ENCODE data around the gene GULP1.

Gene GULP1

DNA sequence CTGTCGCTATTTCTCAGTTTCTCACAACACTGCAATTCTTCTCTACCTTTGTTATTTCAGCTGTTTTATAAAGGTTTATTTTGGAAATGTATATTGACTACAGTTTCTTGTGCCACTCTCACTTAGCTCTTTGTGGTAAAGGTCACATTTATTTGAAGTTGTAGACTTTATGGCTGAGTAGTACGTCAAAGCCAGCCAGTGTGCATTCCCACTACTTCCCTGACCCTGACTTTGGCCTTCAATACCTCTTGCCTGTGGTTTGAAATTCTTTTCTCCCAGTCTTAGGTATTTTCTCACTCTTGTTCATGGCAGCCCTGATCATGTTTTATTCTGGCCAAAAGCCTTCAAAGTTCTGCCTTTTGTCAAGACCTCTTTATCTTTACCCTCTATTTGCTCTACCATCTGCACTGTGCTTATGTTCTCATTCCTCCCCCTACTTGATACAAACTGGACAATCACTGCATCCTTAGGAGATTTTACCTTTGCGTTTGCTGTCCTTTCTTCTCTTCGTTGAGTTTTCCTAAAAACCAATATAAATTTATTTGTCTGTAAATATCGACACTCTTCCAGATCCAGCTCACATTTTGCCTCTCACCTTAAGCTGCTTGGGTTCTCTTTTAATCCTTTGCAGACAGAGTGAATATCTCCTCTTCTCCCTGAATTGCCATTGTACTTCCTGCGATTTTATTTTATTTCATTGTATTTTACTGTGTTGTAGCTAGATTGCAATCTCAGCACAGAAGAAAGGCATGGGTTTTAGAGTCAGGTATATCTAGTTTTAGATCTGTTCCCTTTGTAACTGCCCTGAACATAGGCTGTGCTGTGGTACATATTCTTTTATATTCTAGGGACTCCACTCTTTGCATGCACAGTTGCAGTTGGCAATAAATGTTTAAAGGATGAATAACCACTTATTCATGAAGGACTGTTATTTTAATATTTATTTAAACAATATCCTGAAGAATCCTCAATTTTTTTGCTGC lies 31.2 kb downstream of the GULP1 start:
- DNase-seq, result no peak

DNA sequence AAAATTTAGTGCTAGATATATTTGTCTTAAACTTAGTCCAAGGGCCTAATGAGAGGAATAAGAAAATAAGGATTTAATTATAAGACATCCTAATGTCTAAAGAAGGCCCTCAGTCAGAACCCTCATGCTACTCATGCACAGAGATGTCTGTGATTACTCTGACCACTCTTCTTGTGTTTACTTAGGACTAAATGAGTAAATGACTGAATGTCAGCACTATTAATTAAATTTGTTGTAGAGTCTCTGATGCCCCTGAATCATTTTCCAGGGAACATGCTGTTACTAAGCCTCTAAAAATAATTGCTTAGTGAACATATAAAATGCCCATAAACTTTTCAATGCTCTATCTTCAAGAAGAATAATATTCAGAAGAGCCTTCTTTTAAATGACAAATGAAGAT lies 32.4 kb downstream of the GULP1 start:
- DNase-seq, result no peak

DNA sequence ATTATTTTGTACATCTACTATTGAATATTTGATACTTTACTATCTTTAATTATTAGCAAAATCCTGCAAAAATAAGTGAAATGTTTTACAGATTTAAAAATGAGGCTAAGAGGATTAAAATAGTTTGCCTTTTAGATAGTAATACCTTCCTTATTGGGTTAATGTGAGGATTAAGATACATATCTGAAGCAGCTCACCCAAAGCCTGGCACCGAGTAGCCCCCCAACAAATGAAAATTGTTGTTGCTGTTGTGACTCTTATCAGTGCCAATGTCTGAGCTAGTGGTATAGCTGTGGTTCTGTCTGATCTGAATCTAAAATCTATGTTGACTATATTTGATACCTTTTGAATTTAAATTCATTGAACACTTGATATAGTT lies 34.6 kb downstream of the GULP1 start:
- no peak for DNase-seq

DNA sequence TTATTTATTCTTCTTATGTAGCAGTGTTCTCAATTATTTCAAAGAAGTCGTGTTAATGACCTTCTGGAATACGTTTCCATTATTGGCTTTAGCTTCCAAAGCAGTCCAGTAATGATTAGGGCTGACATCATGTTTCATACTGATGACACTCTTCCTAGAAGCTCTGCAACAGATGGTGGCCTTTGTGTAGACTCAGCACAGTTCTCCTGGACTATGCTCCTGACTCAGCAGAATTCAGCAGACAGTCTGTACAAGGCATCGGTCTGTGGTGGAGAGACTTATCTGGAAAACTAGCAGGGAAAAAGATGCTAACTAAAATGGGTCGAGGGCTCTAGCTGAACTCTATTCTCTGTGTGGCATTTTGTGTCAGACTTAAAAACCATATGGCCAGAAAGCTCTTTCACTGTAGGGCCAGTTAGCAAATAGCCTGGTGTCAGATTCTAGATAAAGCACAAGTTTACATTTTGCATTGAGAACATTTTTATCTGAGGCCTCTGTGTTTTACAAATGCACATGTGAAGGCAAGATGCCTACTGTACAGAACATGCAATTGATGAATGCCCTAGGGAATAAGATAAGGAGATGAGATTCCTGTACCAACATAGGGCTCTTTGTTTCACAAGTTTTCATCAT lies 35.1 kb downstream of the GULP1 start:
- no peak for DNase-seq

DNA sequence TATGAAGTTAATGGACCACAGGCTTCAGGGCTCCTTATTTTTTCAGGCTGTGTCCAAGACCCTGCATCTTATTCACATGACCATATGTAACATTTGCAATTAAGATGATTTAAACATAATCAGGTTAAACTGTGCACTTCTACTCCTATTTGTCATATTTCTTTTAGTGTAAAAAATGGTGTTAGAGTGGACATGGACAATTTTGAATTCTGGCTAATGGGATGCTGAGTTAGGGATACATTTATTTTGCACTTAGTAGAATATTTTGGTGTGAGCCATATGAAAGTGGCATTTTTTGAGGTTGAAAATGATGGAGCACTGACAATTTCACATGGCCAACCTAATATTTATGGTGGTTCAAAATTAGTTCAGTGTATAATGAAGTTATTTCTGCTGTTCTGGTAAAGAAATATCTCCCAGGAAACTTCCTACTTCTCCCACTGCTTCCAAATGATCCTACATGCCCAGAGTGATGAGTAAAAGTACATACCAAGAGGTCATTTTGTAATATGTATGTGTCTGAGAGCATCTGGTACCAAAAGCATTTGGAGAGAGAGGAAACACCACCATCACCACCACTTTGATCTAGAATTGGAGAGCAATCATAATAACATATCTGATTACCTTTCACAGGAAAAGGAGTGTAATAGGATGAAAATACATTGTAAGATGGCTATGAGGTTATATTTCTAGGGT lies 36.0 kb downstream of the GULP1 start:
- DNase-seq, result no peak

DNA sequence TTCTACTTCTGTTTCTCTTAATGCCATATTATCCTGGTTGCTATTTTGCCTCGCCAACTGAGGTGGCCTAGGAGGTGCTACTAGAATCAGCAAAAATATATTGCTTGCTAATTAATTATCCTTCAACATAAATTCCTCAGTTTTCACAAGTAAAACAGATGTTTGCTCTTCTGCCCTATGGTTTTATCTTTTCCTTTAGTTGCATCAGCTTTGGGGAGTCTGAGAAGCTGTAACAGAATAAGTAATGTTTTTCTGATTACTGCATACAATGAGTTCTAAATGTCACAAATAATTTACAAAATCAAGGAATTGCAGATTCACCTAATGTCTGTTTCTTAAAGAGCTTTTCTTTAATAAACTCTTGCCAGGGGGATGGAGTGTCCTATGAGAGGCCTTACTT lies 36.7 kb downstream of the GULP1 start:
- DNase-seq, result no peak

DNA sequence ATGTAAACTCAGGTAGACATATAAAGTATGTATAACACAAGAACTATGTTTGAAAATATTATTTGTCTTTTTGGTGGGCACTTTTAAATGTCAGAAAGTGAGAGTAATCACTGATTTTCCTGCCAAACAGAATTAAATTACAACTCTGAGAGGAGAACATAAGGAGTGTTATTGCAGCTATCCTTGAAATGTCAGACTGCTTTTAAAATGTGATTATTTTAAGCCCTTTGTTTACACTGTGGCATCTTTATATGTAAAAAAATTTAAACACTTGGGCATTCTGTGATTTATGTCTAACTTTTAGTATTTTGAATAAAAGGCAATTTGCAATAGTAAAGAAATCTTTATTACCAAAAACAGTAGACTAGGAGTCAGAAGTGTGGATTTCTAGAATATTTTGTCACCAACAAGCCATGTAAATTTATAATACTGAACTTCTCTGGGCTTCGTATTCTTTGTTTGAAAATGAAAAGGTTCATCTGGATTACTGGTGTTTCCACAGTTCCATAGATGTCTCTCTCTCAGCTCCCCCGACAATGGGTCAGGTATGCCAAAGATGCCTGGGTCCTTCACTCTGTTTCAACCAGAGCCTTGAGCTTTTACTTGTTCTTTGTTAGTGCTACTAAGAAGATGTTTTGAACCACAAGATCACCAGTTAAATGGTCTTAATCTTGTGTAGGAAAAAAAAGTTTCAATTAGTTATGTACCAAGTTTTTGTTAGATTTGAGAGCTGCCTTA lies 38.8 kb downstream of the GULP1 start:
- DNase-seq, result no peak

DNA sequence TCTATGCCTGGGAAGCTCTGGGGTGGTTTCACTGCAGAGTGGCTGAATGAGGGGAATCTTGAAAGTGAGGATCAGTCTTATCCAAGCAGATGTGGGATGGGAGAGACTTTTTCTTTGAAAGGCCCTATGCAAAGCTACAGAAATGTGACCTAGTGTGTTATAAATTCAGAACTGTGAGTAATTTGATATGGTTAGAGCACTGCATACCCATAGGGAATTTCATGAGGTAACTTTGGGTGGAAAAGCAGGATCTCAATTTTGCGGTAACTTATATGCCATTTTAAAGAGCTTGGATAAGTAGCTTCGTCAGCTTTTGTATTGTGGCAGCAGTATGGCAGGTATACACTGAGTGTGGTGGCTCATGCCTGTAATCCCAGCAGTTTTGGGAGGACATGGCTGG lies 40.9 kb downstream of the GULP1 start:
- DNase-seq, result no peak

DNA sequence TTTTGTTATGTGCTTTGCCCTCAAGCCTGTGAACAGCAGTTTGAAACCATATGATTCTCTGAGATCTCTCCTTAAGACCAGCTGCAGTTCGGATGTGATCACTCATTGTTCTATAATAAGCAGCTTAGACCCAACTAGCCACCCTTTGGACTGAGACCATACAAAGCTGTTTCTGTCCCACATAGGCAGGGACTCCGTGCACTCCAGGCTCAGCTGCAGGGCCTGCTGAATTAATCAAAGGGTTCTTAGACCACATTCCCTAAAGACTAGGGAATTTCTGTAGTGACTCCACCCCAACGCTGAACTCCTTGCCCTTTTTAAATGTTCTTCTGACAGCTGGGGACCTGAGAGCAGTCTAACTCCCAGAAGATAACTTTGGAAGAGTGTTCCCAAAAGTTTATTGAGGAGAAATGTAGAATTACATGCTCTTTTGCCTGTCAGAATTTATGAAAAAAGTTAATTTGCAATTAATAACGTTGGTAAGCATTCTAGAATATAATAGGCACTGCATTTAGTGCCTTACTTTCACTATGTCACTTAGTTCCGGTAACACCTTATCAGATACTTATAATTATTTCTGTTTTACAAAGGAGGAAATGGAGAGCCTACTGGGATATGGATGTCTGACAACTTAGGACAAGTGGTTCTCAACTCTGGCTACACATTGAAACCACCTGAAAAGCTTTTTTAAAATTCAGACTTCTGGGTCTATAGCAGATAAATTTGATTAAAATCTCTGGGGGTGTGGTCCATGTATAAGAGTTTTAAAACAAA lies 42.3 kb downstream of the GULP1 start:
- DNase-seq, result peak in 16 of 56 donors; percentile 0 to 13 (median 6)

DNA sequence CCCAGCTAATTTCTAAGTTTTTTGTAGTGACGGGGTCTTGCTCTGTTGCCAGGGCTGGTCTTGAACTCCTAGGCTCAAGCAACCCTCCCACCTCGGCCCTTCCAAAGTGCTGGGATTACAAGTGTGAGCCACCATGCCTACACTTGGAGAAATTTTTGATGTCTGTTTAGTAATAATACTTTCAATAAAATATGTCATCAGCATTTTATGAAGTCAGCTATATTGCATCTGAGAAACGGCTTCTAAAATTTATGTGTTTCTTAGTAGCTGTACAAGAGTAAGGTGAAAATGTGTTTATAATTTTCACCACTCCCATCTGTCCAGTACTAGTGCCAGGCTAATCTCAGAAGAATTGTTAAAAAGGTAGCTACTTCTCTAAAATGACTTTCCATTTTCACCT lies 46.8 kb downstream of the GULP1 start:
- DNase-seq, result no peak

DNA sequence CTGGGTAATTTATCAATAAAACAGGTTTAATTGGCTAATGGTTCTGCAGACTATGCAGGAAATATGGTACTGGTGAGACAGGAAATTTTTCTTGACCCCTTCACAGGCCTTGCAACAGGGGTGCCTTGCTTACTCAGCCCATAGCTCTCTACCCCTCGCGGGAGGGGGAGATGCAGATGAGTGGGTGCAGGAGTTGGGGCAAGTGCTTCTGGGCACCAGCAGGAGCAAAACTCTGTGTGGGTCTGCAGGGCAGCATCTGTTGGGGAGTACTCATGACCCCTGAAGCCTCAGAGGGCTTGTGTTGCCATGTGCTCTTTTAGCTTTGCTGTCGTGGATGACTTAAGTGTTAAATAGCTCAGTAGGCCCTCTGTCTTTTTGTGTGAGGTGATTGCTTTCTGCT lies 48.6 kb downstream of the GULP1 start:
- no peak for DNase-seq

DNA sequence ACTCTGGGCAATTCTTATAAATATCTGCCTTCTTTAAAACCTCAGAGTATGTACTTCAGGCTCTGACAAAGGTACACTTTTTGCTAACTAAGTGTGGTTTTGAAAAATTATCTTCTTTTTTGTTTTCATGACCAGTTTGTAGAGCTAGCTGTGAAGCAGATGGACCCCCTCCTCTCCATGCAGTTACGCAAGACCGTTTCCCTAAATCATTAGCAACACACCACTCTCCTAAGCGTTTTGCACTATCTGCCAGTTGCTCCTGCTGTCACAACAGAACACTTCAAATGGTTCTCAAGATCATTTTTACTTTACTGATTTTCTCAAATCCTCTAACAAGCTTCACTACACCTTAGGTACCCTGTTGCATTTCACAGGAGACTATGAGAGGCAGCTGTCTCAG lies 53.3 kb downstream of the GULP1 start:
- DNase-seq, result no peak

DNA sequence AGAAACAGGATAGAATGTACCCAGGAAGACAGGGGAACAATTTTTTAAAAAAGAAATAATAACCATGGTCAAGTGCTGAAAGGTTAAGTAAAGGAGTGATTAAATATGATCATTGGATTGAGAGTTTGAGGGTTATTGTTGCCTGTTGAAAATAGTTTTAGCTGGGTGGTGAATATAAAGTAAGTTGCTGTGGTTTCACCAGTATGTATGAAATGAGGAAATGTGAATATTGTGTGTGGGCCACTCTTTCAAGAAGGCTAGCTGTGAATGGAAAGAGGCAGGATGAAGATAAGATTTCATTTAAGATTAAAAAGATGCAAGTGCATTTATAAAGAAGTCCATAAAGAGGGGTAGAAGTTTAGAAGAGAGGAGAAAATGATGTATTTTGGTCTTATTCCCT lies 53.8 kb downstream of the GULP1 start:
- DNase-seq, result no peak

DNA sequence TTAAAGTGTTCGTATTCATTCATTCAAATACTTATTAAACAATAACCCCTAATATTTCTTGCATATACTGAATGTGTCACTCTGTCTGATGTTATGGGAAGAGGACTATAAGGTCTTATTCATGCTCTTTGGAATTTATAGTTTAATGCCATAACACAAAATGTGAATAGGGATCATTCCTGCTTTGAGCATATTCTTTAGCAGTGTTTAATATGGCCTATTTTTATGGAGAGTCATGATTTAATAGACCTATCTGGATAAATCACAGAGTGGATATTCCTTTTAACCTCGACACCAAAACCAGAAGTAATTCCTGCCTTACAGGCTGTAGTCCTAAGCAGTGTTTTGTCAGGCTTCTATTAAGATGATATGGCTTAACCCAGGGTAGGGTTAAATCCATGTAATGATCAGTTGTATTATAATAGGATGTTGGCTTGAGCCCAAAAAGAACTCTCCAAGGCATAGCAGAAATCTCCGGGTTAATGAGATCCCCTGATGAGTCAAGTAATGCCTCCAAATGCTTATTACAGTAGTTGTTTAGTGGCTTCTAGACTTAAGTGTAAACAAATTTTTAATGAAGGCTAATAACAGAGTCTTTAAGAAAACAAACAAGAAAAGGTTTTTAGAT lies 54.3 kb downstream of the GULP1 start:
- DNase-seq, result no peak

DNA sequence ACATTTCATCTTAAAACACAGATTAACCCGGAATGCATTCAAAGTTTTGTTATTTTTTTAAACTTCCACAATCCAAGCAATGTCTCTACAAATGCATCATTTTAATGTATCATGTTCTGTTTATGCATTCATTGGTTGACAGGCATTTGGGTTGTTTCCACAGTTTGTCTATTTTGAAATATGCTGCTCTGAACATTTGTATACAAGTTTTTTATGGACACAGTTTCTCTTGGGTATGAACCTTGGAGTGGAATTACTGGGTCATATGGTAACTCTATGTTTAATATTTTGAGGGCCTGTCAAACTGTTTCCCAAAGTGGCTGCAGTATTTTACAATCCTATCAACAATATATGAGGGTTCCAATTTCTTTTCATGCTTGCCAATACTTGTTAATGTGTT lies 57.3 kb downstream of the GULP1 start:
- no peak for DNase-seq

DNA sequence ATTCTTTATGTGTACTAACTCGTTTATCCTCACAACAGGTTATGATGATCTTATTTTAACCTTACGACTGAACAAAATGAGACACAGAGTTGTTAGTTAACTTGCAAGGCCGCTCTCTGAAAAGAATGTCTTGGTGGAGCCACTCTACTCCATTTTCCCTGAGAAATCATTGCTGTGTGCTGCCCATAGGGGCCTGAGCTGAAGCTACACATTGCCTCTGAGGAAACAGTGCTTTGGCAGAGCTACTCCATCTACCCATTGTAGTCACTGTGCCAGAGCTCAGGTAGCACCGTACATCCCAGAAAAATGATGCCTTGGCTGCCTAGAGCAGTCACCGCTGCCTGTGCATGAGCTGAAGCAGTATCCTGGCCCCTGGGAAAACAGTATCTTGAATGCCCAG lies 61.6 kb downstream of the GULP1 start:
- no peak for DNase-seq

DNA sequence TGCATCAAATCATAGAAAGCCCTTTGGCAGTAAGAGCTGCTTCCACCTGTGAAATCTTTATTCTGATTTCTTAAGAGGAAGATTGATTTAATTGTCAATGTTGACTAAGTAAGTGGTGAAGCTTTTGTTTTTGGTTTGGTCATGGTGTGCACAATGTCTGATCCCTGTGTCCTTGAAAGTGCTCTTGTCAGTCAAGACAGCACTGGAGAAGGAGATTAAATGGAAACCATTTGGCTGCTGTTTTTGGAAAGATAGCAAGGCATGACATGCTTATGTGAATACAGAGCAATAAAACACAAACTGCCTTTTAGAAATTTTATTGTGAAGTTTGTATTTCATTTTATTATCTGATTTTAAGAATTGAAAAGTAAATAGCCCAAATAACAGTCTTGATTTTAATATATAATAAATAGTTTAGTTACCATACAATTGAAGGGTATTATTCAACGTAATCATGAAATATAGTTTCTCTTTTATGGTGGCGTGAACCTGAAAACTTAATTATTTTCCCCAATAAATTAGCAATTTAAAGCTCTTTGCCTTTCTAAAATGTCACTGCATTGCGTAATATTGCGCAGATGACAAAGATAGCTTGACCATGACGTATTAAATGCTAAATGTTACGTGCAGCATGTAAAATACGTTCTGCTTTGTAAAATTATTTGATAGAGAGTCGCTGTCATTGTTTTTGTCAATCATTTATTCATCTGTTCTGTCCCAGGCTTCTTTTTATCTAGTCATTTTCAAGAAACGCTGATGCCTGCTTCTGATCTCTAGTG lies 69.0 kb downstream of the GULP1 start:
- no peak for DNase-seq

DNA sequence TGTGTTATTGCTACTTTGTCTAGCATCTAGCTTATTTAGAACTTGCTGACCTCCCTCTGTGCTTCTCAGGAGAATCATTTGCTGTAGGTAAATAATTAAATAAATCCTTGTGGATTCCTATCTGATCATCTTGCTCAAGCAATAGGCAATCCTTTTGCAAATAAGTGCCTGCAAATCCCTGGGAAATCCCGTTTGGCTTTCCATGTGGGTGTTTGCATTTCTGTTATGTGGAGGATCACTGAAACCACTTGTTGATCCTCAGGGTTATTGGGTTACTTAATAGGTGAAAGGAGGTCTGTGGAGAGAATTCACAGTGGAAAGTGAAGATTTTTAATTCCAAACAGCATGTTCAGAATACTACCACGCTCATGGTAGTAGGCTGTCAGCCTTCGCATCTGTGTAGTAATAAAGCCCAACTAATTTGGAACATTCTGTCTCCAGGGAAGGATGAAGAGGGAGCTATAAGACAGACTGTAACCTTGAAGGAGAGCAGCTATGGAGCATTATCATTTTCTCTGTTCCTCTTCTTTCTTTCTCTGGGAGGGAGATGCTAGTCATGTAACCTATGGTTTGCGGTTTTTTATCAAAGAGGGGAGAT lies 72.5 kb downstream of the GULP1 start:
- DNase-seq, result no peak

DNA sequence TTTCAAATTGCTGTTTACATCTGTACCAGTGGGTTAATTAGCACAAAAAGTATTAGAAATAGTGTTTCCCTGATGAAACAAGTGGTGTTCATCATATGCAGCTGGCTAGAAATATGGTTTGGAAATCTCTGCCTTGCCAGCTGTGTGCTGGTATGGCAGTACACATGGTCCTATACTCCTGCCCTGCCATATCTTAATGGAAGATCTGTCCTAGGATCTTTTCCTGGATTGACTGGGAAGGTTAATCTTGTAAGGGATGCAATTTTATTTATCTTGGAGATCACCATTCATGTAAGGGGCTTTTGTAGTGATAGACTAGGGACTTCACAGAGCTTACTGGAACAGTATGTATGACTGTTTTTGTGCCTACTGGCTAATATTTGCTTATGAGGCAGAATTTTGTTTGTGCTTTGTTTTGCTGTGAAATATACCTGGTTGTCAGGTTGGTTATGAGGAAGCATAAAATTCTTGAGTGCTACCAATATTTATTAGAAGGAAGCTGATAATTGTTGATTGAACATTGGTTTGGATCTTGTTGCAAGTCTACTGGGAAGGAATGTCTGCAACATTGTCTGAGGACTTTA lies 73.5 kb downstream of the GULP1 start:
- DNase-seq, result no peak

Data from nucleus accumbens (tissue), 56 donors.